Stimulated activated CD4-positive, alpha-beta T cell treated with anti-CD3 and anti-CD28 coated beads, Interleukin-4, amount 100 ng/mL, for 24 hours (primary cell): ENCODE data around the gene IL17REL.
A peak's percentile ranks its signal among the peaks of the same experiment; 100 is the strongest.

ENCODE experiments used
- DNase-seq: peaks from one replicate; pipeline ENCODE4 v3.0.0-alpha.2; 2020

IL17REL gene

GRCh38 chr22:49966041-49966773 is 46.4 kb downstream of the IL17REL start:
- peak; percentile 11 for DNase-seq

- peak; percentile 7 for DNase-seq
Observed at GRCh38 chr22:49965091-49966040, 47.2 kb downstream of the IL17REL start.

- peak; percentile 5 for DNase-seq
Observed at GRCh38 chr22:49964136-49965090, 48.2 kb downstream of the IL17REL start.

GRCh38 chr22:49963647-49964026 is 48.9 kb downstream of the IL17REL start:
- no peak for DNase-seq

GRCh38 chr22:49962751-49963646 is 49.6 kb downstream of the IL17REL start:
- DNase-seq, result no peak

- peak; percentile 90 for DNase-seq
Observed at GRCh38 chr22:49962012-49962750, 50.4 kb downstream of the IL17REL start.

- DNase-seq, result no peak
Observed at GRCh38 chr22:49961601-49962011, 51.0 kb downstream of the IL17REL start.

GRCh38 chr22:49961005-49961600 is 51.5 kb downstream of the IL17REL start:
- peak; percentile 47 for DNase-seq

GRCh38 chr22:49960159-49961004 is 52.2 kb downstream of the IL17REL start, which contains the start of gene PIM3:
PIM3 (plus strand) TSS chr22:49960772; CDS start chr22:49960948, 176 bp downstream.
- DNase-seq, result peak; percentile 92

- no peak for DNase-seq
Observed at GRCh38 chr22:49959782-49960158, 52.8 kb downstream of the IL17REL start.

- DNase-seq, result no peak
Observed at GRCh38 chr22:49958931-49959781, 53.4 kb downstream of the IL17REL start.

GRCh38 chr22:49958366-49958921 is 54.1 kb downstream of the IL17REL start:
- DNase-seq, result no peak

GRCh38 chr22:49957826-49958365 is 54.7 kb downstream of the IL17REL start:
- no peak for DNase-seq

- DNase-seq, result no peak
Observed at GRCh38 chr22:49956914-49957825, 55.4 kb downstream of the IL17REL start.

- DNase-seq, result no peak
Observed at GRCh38 chr22:49956418-49956770, 56.2 kb downstream of the IL17REL start.

GRCh38 chr22:49955581-49956417 is 56.8 kb downstream of the IL17REL start:
- DNase-seq, result no peak
